ENCODE measurements around the gene DOK6.

DOK6 gene

GRCh38 chr18:69691008-69691760 is 290.5 kb downstream of the DOK6 start:
- DNase-seq: no peak

- DNase-seq: no peak
Measured at GRCh38 chr18:69697069-69697468, 296.4 kb downstream of the DOK6 start.

- no peak for DNase-seq
Measured at GRCh38 chr18:69697689-69698088, 297.0 kb downstream of the DOK6 start.

GRCh38 chr18:69701305-69701704 is 300.6 kb downstream of the DOK6 start:
- DNase-seq: no peak

- no peak for DNase-seq
Measured at GRCh38 chr18:69703461-69703860, 302.8 kb downstream of the DOK6 start.

- no peak for DNase-seq
Measured at GRCh38 chr18:69705987-69706386, 305.3 kb downstream of the DOK6 start.

- no peak for DNase-seq
Measured at GRCh38 chr18:69708844-69709243, 308.2 kb downstream of the DOK6 start.

- DNase-seq: no peak
Measured at GRCh38 chr18:69715191-69715795, 314.6 kb downstream of the DOK6 start.

- no peak for DNase-seq
Measured at GRCh38 chr18:69717586-69717985, 316.9 kb downstream of the DOK6 start.

GRCh38 chr18:69718912-69719547 is 318.3 kb downstream of the DOK6 start:
- no peak for DNase-seq

- DNase-seq: no peak
Measured at GRCh38 chr18:69720422-69720821, 319.7 kb downstream of the DOK6 start.

GRCh38 chr18:69723434-69723833 is 322.7 kb downstream of the DOK6 start:
- DNase-seq: no peak

- DNase-seq: no peak
Measured at GRCh38 chr18:69725009-69725408, 324.3 kb downstream of the DOK6 start.

- no peak for DNase-seq
Measured at GRCh38 chr18:69725855-69726508, 325.3 kb downstream of the DOK6 start.

GRCh38 chr18:69727912-69728572 is 327.4 kb downstream of the DOK6 start:
- DNase-seq: no peak

- DNase-seq: no peak
Measured at GRCh38 chr18:69730664-69731063, 330.0 kb downstream of the DOK6 start.

GRCh38 chr18:69734536-69734935 is 333.8 kb downstream of the DOK6 start:
- DNase-seq: no peak

GRCh38 chr18:69736730-69737129 is 336.0 kb downstream of the DOK6 start:
- DNase-seq: no peak

- no peak for DNase-seq
Measured at GRCh38 chr18:69737851-69738250, 337.2 kb downstream of the DOK6 start.

- no peak for DNase-seq
Measured at GRCh38 chr18:69747388-69747787, 346.7 kb downstream of the DOK6 start.

- no peak for DNase-seq
Measured at GRCh38 chr18:69752737-69753380, 352.2 kb downstream of the DOK6 start.

- DNase-seq: no peak
Measured at GRCh38 chr18:69754108-69754507, 353.4 kb downstream of the DOK6 start.

- no peak for DNase-seq
Measured at GRCh38 chr18:69755041-69755440, 354.4 kb downstream of the DOK6 start.

All from activated gamma-delta T cell (primary cell).